Mesodermal cell (in vitro differentiated cells): ENCODE data around the gene BAG5.

Experiments used
- H3K27ac ChIP-seq: 2 replicates; pipeline ENCODE4 v1.7.0; 2013; ENCODE audit warnings: mild to moderate bottlenecking, low read depth, low read length, moderate library complexity; ENCODE audit not compliant: severe bottlenecking
- H3K36me3 ChIP-seq: 2 replicates; pipeline ENCODE4 v1.7.1; 2013; ENCODE audit warnings: mild to moderate bottlenecking, low read length, moderate library complexity; ENCODE audit not compliant: control insufficient read depth, insufficient read depth
- H3K4me1 ChIP-seq: one replicate; pipeline ENCODE4 v1.7.1; 2013; ENCODE audit warnings: mild to moderate bottlenecking, low read length; ENCODE audit not compliant: insufficient read depth, control insufficient read depth, poor library complexity, severe bottlenecking
- H3K4me3 ChIP-seq: 2 replicates; pipeline ENCODE4 v1.7.0; 2013; ENCODE audit warnings: low read length, control low read depth, mild to moderate bottlenecking; ENCODE audit not compliant: insufficient read depth, poor library complexity, severe bottlenecking; ENCODE audit errors: extremely low read depth
- H3K9me3 ChIP-seq: 2 replicates; pipeline ENCODE4 v1.7.1; 2013; ENCODE audit warnings: mild to moderate bottlenecking, low read length, moderate library complexity; ENCODE audit not compliant: control insufficient read depth
- WGBS, 2 experiments: methylation state at CpG; one replicate each; pipeline ENCODE4 v1.1.5; 2013; ENCODE audit warnings: missing lambda C conversion rate in 2 of 2; ENCODE audit not compliant: insufficient coverage in 2 of 2; 5-methylcytosine and 5-hydroxymethylcytosine counted together

Gene BAG5

DNA sequence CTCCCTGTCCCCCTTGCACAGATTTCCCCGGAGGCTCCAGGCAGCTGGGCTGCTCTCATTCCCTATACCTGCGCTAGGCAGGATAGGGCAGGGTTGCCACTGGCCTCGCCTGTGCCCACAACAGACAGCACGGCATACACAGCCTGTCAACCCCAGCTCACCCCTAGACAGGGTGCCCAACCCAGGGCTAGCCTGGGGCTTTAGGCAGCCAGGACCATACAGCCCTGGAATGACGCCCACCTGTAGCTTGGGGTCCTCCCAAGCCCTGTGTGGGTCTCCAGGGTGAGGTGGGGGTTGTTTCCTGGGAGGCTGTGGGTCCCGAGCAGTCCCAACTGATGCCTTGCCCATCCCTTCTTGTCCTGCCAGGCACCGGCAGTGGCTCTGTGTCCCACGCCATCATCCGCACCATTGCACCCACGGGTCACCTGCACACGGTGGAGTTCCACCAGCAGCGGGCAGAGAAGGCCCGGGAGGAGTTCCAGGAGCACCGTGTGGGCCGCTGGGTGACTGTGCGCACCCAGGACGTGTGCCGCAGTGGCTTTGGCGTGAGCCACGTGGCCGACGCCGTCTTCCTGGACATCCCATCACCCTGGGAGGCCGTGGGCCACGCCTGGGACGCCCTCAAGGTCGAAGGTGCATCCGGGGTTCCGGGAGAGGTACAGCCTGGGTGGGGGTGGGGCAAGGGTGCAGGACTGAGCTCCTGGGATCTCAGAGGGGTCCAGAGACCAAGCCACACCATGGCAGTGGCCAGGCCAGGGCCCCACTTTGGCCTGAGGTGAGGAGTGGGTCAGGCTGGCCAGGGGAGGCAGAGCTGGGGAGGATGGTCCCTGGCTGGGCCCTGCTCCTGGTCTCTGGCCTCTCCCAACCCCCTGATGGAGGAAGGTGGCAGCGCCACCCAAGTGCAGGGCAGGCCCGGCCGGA is 30.0 kb downstream of the BAG5 start:
- Histone ChIP-seq H3K4me1 (peaks cover 11% of the 10 kb centered on the region), H3K4me3 (no peak overlapping the region), H3K36me3 (peaks cover 19% of the 10 kb centered on the region), H3K9me3 (no peaks in the 10 kb centered on the region), H3K27ac (no peak overlapping the region)
- WGBS, 2 experiments, result 93 to 96% methylated on average over 22 to 32 of the region's 32 CpGs

DNA sequence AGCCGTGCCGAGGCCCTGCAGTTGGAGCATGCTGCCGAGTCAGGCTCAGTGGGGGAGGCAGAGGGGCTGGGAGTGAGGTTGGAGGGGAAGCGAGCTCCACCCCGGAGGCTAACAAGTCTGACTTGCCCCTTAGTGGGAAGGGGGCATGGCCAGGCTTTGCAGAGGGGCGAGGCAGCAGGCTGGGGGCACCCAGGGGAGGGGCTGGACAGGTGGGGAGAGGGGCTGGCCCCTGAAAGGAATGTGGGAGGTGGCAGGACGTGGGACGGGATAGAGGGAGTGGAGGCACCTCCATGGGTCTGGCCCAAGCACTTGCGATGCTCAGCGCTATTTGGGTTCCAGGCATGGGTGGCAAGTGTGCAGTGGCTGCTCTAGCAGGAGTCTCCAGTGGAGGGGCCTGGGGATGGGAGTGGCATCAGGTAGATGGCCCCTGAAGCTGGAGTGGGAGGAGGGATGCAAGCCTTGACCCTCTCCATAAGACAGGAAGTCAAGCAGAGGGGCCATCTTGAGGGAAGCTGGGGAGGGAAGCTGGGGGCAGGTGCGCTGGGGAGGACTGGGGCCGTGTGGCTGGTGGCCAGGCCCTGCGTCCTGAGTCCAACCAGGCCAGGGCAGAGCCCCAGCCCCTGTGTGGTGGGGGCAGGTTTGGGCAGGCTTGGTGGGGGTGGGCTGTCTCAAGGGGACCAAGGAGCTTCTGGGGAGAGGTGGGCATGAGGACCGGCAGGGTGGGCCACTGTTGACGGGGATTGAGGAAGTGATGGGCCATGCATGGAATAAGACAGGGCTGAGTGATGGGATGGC is 30.8 kb downstream of the BAG5 start:
- 97 to 98% methylated on average over 11 to 15 of the region's 15 CpGs for WGBS, 2 experiments
- Histone ChIP-seq H3K27ac (no peak overlapping the region), H3K9me3 (no peaks in the 10 kb centered on the region), H3K36me3 (peaks cover 19% of the 10 kb centered on the region), H3K4me1 (peaks cover 14% of the 10 kb centered on the region), H3K4me3 (no peak overlapping the region)

DNA sequence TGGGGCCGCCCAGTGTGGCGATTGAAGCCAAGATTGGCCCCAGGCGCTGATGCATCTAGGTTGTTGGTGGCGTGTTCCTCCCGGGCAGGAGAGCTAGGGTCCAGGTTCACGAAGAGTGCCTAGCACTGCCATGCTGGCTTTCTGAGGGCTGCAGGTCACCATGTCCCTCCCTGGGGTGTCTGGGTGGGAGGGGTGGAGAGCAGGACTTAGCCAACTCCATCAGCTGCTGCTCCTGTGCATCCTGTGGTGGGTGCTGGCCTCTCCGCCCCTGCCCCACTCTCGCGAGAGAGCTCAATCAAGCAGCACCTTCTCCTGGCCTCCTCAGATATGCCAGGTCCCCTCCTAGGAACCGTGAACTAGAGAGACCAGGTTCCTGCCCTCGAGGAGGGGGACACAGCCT is 31.6 kb downstream of the BAG5 start:
- Histone ChIP-seq H3K27ac (no peak overlapping the region), H3K4me1 (peaks cover 14% of the 10 kb centered on the region), H3K36me3 (peaks cover 19% of the 10 kb centered on the region), H3K4me3 (no peak overlapping the region), H3K9me3 (no peaks in the 10 kb centered on the region)
- WGBS, 2 experiments, result 91 to 94% methylated on average over 9 to 10 of the region's 11 CpGs

DNA sequence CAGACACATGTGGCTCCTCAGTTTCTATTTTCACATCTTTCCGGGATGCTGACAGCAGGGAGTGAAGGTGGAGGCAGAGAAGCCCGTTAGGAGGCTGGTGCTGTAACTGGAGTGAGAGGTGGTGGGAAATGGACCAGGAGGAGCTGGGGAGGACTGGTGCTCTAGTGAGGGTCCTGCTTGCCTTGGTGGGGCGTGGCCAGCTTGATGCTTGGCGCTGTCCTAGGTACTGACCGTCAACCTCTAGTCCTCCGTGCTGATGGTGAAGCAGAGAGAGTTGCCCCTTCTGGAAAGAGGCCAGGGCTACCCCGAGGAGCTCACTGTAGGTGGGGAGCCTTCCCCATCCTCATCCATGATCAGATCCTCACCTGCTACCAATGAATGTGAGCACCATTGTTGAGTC is 32.1 kb downstream of the BAG5 start:
- peaks cover 14% of the 10 kb centered on the region for H3K4me1 ChIP-seq
- peaks cover 15% of the 10 kb centered on the region for H3K36me3 ChIP-seq
- H3K4me3 ChIP-seq, result peak overlapping the region; percentile 86
- 69 to 78% methylated on average over 6 to 7 of the region's 7 CpGs for WGBS, 2 experiments
- no peaks in the 10 kb centered on the region for H3K9me3 ChIP-seq
- H3K27ac ChIP-seq, result no peak overlapping the region

DNA sequence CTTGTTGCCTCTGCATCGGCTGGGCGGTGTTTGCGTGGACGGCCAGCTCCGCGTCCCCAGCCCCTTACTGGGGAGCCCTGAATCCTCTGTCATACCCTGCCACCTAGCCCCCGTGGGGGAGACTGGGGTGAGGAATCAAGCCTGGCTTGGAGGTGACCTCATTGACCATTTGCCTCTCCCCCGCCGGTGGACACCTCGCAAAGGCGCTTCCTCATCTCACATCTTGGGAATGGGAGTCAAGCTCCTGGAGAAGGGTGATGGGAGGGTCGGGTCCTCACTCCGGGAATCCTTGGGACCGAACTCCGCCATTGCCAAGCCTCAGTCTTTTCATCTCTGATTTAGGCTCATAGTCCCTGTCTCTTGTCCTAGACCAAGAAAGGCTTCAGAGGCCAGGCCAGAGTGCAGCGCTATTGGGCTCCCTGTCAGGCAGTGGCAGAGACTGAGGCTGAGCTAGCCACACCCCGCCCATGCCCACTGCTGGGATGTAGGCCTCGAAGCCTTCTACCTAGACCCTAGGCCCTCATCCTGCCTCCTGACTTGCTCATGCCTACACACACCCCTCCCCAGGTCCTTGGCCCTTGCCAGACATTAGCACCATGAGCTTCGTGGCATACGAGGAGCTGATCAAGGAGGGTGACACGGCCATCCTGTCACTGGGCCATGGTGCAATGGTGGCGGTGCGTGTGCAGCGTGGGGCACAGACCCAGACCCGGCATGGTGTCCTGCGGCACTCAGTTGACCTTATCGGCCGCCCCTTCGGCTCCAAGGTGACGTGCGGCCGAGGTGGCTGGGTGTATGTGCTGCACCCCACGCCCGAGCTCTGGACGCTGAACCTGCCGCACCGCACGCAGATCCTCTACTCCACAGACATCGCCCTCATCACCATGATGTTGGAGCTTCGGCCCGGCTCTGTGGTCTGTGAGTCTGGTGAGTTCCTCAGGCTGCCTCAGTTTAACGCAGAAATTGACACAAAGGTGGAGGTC is 32.8 kb downstream of the BAG5 start:
- peaks cover 13% of the 10 kb centered on the region for H3K36me3 ChIP-seq
- peak overlapping the region; percentile 0 for H3K27ac ChIP-seq
- H3K9me3 ChIP-seq, result no peaks in the 10 kb centered on the region
- 65 to 68% methylated on average over 34 of the region's 42 CpGs for WGBS, 2 experiments
- H3K4me1 ChIP-seq, result peaks cover 14% of the 10 kb centered on the region
- H3K4me3 ChIP-seq, result peak overlapping the region; percentile 86

DNA sequence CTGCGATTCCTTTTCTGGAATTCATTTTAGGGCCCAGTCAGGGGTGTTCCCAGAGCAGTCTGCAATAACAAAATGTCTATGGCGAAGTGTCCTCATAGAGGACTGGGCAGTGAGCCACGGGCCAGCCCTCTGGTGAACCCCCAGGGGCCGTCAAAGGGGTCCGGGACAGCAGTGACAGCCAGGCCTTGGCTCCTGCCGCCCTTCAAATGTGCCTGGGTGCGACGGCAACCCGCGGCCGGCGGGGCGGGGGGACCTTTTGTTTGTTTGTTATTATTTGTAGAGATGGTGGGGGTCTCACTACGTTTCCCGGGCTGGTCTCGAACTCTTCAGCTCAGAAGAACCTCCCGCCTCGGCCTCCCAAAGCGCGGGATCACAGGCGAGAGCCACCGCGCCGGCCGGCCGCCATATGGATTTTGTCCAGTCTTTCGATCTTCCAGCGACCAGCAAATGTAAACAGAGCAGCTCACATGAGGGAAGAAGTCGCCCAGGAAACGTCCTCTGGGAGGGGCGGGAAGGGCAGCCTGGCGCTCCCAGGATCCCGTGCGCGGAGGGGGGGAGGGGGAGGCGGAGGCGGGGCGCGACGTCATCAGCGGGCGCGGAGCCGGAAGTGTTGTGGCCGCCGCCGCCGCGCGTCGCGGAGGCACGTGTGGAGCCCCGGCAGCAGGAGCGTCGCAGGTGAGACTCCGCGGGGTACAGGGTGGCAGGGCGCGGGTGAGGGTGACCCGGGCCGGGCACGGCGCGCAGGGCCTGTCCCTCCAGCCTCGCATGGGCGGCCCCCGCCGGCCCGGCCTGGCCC is 33.7 kb downstream of the BAG5 start, which contains the start of gene TRMT61A:
TSS of gene TRMT61A (plus strand) at position 610 of the 796 bp plus-strand sequence. CDS start 783 bp downstream, outside the sequence.
- Histone ChIP-seq H3K27ac (peak within 1 kb of the TSS; percentile 74), H3K4me3 (peak within 1 kb of the TSS; percentile 86), H3K36me3 (peaks cover 12% of the 10 kb centered on the region), H3K4me1 (peaks cover 14% of the 10 kb centered on the region), H3K9me3 (no peaks in the 10 kb centered on the region)
- WGBS, 2 experiments, result 8% methylated on average over 34 to 47 of the region's 70 CpGs

DNA sequence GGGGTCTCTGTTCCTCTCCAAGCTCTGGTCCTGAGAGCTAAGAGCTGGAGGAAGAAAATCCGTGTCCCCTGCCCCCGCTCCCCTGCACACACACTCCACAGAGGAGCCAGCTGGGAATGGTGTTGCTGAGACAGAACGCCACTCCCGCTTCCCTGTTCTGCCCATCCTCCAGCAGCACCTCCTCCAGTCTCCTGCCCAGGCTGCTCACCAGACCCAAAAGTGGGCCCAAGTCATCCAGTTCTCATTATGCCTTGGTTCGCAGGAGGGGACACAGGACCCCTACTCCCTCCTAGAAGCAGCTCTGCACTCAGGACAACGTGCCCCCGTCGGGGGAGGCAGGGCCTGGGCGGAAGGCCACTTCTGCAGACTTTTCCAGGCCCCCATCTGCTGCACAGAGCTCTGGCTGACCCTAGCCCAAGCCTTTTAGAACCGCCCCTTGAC is 34.3 kb downstream of the BAG5 start:
- 66 to 76% methylated on average over 9 to 10 of the region's 10 CpGs for WGBS, 2 experiments
- Histone ChIP-seq H3K27ac (peak overlapping the region; percentile 74), H3K36me3 (peaks cover 12% of the 10 kb centered on the region), H3K4me3 (peak overlapping the region; percentile 86), H3K4me1 (peaks cover 17% of the 10 kb centered on the region), H3K9me3 (no peaks in the 10 kb centered on the region)

DNA sequence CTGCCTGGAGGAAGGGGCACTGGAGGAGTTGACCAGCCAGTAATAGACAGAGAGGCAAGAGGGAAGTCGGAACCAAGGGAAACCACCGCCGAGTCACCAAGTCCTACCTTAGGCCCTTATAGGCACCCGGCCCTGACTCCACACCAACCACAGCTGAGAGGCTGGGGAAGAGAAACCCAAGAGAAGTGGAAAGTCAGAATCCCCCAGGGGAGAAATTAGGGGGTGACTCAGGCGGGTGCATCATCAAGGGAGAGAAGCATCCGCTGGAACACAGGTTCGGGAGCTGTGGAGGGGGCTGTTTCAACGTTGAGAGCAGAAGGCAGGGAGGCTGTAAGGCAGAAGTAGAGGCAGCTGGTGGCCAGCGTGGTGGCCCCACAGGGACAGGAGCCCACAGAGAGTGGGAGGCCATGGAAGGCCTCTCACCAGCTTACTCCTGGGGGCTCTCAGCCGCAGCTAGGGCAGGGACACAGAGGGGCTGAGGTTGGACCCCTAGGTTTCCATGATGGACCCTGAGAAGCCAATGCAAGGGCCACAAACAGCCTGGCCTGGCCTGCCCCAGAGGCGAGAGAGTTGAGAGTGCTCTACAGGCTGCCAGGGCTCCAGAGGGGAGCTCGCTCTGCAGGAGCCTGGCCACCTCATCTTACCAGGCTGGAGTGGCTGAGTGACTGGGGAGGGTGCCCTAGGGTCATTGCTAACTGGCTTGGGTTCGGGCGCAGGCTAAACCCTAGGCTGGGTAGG is 34.9 kb downstream of the BAG5 start:
- no peak overlapping the region for H3K27ac ChIP-seq
- peaks cover 19% of the 10 kb centered on the region for H3K4me1 ChIP-seq
- H3K36me3 ChIP-seq, result peaks cover 9% of the 10 kb centered on the region
- no peak overlapping the region for H3K4me3 ChIP-seq
- no peaks in the 10 kb centered on the region for H3K9me3 ChIP-seq
- WGBS, 2 experiments, result 85 to 91% methylated on average over 8 to 10 of the region's 14 CpGs

DNA sequence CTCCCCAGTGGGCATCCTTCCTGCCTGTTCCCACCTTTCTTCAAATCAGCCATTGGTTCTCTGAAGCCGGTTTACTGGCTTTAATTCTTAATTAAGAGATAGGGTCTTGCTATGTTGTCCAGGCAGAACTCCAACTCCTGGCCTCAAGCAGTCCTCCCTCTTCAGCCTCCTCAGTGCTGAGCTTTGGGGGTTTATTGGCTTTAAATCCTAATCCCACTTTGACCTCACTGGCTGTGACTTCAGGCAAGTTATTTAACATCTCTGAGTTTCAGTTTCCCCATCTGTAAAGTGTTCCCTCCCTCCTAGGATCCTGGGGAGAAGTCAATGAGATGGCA is 35.6 kb downstream of the BAG5 start:
- H3K4me3 ChIP-seq, result no peak overlapping the region
- H3K36me3 ChIP-seq, result peaks cover 6% of the 10 kb centered on the region
- H3K4me1 ChIP-seq, result peaks cover 19% of the 10 kb centered on the region
- WGBS, 2 experiments, result no CpG with 5 or more reads among the region's 1 CpG
- no peak overlapping the region for H3K27ac ChIP-seq
- H3K9me3 ChIP-seq, result no peaks in the 10 kb centered on the region
